K562 (cell line): ENCODE data around the gene BPHL. TPM values are rescaled to one million over a fixed set of nuclear protein-coding genes. Genes with fewer than 3 reads are reported as not detected.

Experiments used
- ARID1B ChIP-seq: fragments of 450-650 bp; IDR thresholded peaks from 2 replicates; pipeline ENCODE4 v1.6.1; 2016; ENCODE audit warnings: antibody characterized with exemption, mild to moderate bottlenecking, inconsistent platforms
- BACH1 ChIP-seq: fragments of 200-800 bp; sonication (Bioruptor generic); IDR thresholded peaks from 2 replicates; pipeline ENCODE4 v1.6.1; 2016; ENCODE audit warnings: missing genetic modification characterization, missing compliant biosample characterization
- ELF1 ChIP-seq: fragments of 200-800 bp; sonication (Bioruptor generic); IDR thresholded peaks from 2 replicates; pipeline ENCODE4 v1.6.1; 2016; ENCODE audit warnings: missing genetic modification characterization, missing compliant biosample characterization
- HDAC1 ChIP-seq, 2 experiments: fragments of 450-650 bp; IDR thresholded peaks; 2 replicates each; pipeline ENCODE4 v1.6.1; 2016 to 2017; ENCODE audit warnings: inconsistent platforms in 1 of 2, mild to moderate bottlenecking in 1 of 2, moderate library complexity in 1 of 2
- ILF3 ChIP-seq: fragments of 450-650 bp; IDR thresholded peaks from 2 replicates; pipeline ENCODE4 v1.6.1; 2018; ENCODE audit warnings: antibody characterized with exemption, mild to moderate bottlenecking, moderate library complexity, borderline replicate concordance
- KDM2B ChIP-seq: fragments of 250-450 bp; sonication (Bioruptor Pico); IDR thresholded peaks from 2 replicates; pipeline ENCODE4 v1.8.0; 2021; ENCODE audit warnings: mild to moderate bottlenecking, moderate library complexity
- KDM4B ChIP-seq, 2 experiments: fragments of 450-650 bp in 1 of 2; sonication (generic) in 1 of 2; IDR thresholded peaks; 2 replicates each; pipeline ENCODE4 v1.6.1; 2016 to 2017; ENCODE audit warnings: borderline replicate concordance in 2 of 2, antibody characterized with exemption in 1 of 2, low read depth in 1 of 2, mild to moderate bottlenecking in 1 of 2
- KLF10 ChIP-seq: fragments of 250-450 bp; sonication (Bioruptor Pico); IDR thresholded peaks from 2 replicates; pipeline ENCODE4 v1.6.1; 2021; ENCODE audit warnings: matching md5 sums
- KLF13 ChIP-seq: fragments of 450-650 bp; IDR thresholded peaks from 2 replicates; pipeline ENCODE4 v1.6.1; 2016; ENCODE audit warnings: missing genetic modification characterization, low read depth, mild to moderate bottlenecking, missing compliant biosample characterization, moderate library complexity, borderline replicate concordance
- KLF6 ChIP-seq: fragments of 250-450 bp; sonication (Bioruptor Pico); IDR thresholded peaks from 2 replicates; pipeline ENCODE4 v1.4.0; 2020; ENCODE audit warnings: mild to moderate bottlenecking, moderate library complexity, borderline replicate concordance
- MAFF ChIP-seq: IDR thresholded peaks from 2 replicates; pipeline ENCODE4 v1.6.1; 2012; ENCODE audit warnings: low read length, improper control_type of control experiment
- MAFK ChIP-seq: IDR thresholded peaks from 2 replicates; pipeline ENCODE4 v1.6.1; 2011; ENCODE audit warnings: low read length, improper control_type of control experiment
- MLLT1 ChIP-seq, 2 experiments: fragments of 450-650 bp; IDR thresholded peaks; 2 replicates each; pipeline ENCODE4 v1.6.1; 2016
- POLR2H ChIP-seq: IDR thresholded peaks from 2 replicates; pipeline ENCODE4 v1.6.1; 2016; ENCODE audit warnings: missing genetic modification characterization, low read depth, mild to moderate bottlenecking, control low read depth, missing compliant biosample characterization, moderate library complexity
- SIN3A ChIP-seq, 2 experiments: fragments of 150-350 bp in 1 of 2; IDR thresholded peaks; 2 replicates each; pipeline ENCODE4 v1.6.1; 2011 to 2016; ENCODE audit warnings: borderline replicate concordance in 2 of 2, low read depth in 2 of 2, low read length in 2 of 2, mild to moderate bottlenecking in 2 of 2, moderate library complexity in 2 of 2; ENCODE audit not compliant: control insufficient read depth in 1 of 2
- SMAD3 ChIP-seq: fragments of 450-650 bp; formaldehyde crosslinking; conservative IDR thresholded peaks from 2 replicates; pipeline ENCODE4 v1.4.0; 2020; ENCODE audit warnings: mild to moderate bottlenecking
- SP1 ChIP-seq: sonication (generic); formaldehyde crosslinking; IDR thresholded peaks from 2 replicates; pipeline ENCODE4 v1.8.1; 2022; ENCODE audit warnings: mild to moderate bottlenecking, missing genetic modification reagents
- ZNF445 ChIP-seq: fragments of 250-450 bp; sonication (Bioruptor Pico); IDR thresholded peaks from 2 replicates; pipeline ENCODE4 v1.4.0; 2020; ENCODE audit warnings: low read depth, mild to moderate bottlenecking, moderate library complexity
- ZNF764 ChIP-seq: fragments of 250-450 bp; sonication (Bioruptor Pico); IDR thresholded peaks from 2 replicates; pipeline ENCODE4 v1.4.0; 2020; ENCODE audit warnings: low read depth, mild to moderate bottlenecking, moderate library complexity
- polyA plus RNA-seq, 8 experiments: library from polyadenylated mRNA; depleted of rRNA in 4 of 8; stranded (reverse) in 5 of 8; unstranded in 3 of 8; fragments of >200 nt; fragmentation: Nextera tagmentation in 2 of 8; fragmentation: Illumina TruSeq in 1 of 8; extraction: Ambion mirVana in 2 of 8; extraction: Trizol in 1 of 8; gene quantifications; 2 replicates each; pipeline versions ENCODE4 v1.2.1 to v1.2.3, GENCODE V29; 2011 to 2014; ENCODE audit warnings: inconsistent platforms in 1 of 8, missing spikeins in 1 of 8
- total RNA-seq, 7 experiments: library from RNA; depleted of rRNA in 6 of 7; stranded (reverse); fragments of >200 nt in 6 of 7; fragmentation: Illumina TruSeq in 2 of 7; extraction: Trizol in 2 of 7; gene quantifications; 2 replicates each; pipeline versions ENCODE4 v1.2.1 to v1.2.3, GENCODE V29; 2011 to 2021; ENCODE audit warnings: low replicate concordance in 1 of 7

BPHL gene
- total and polyA plus RNA-seq, 9 of the 15 experiments (the other 6 are each of a cell fraction or from before 2014, with no cell fraction given): 3.5 to 17.4 (median 8.2) TPM

- TF ChIP-seq MLLT1 (IDR thresholded peaks at IDR 0.05) (peak in 1 of 2 experiments; percentile 53; a peak in 1 of 4 replicates), ILF3 (no peak), KDM4B (IDR thresholded peaks at IDR 0.05; ENCODE audit: borderline replicate concordance in 2 of 2, low read depth in 1 of 2) (0 out of 4 replicates have a peak, but pooled peaks of 1 of the 2 experiments have one; percentile 17), BACH1 (tag) (0 out of 2 replicates have a peak, but pooled peaks have one; percentile 51), KLF10 (CRISPR knock-in tag) (no peak), SMAD3 (no peak), POLR2H (peak; percentile 80), MAFF (peak; percentile 46; the same call in 1 of the 2 replicates), MAFK (peak; percentile 14; the same call in 1 of the 2 replicates), KLF6 (CRISPR knock-in tag) (no peak), SP1 (peak; percentile 79), KLF13 (tag) (no peak), ELF1 (tag) (peak; percentile 36; the same call in 1 of the 2 replicates), HDAC1 (IDR thresholded peaks at IDR 0.05) (peak in 1 of 2 experiments; percentile 23; a peak in 1 of 4 replicates), SIN3A (IDR thresholded peaks at IDR 0.05; ENCODE audit: borderline replicate concordance in 2 of 2, control insufficient read depth in 1 of 2, low read depth in 2 of 2, low read length in 2 of 2) (0 out of 4 replicates have a peak, but pooled peaks of 1 of the 2 experiments have one; percentile 21), KDM2B (no peak), ARID1B (peak; percentile 61), ZNF764 (CRISPR knock-in tag) (no peak), ZNF445 (no peak)
Measured at GRCh38 chr6:3195695-3196497, 77.4 kb downstream of the BPHL start (continued).
